ENCODE results near the gene NBR1.
"Not testable (repeated sequence)": the region's sequence is repeated elsewhere in the genome, so short reads cannot be mapped to it uniquely, and the experiment has no call there.

The NBR1 gene

DNA sequence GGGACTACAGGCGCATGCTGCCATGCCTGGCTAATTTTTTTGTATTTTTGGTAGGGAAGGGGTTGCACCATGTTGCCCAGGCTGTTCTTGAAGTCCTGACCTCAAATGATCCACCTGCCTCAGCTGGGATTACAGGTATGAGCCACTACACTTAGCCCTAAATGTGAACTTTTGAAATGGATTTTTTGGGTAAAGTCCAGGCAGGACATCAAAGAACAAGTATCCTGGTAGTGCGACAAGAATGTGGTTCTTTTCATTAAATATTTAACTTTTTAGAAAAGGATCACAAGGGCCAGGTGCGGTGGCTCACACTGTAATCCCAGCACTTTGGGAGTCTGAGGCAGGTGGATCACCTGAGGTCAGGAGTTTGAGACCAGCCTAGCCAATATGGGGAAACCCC, 15.3 kb upstream of the NBR1 start:
- DNase-seq: no peak

DNA sequence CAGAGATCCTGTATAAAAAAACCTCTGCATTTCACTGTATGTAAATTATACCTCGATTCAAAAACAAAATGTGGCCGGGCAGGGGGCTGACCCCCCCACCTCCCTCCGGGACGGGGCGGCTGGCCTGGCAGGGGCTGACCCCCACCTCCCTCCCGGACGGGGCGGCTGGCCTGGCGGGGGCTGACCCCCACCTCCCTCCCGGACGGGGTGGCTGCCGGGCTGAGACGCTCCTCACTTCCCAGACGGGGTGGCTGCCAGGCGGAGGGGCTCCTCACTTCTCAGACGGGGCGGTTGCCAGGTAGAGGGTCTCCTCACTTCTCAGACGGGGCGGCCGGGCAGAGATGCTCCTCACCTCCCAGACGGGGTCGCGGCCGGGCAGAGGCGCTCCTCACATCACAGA, 11.8 kb upstream of the NBR1 start:
- not testable (repeated sequence) for DNase-seq

DNA sequence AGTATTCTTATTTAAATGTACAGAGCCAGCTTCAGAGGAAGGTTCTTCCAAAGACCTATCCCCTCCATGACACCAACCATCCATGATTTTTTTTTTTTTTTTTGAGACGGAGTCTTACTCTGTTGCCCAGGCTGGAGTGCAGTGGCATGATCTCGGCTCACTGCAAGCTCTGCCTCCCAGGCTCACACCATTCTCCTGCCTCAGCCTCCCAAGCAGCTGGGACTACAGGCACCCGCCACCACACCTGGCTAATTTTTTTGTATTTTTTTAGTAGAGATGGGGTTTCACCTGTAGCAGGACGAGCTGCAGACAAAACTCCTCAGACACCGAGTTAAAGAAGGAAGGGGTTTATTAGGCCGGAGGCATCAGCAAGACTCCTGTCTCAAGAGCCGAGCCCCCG, 11.1 kb upstream of the NBR1 start:
- DNase-seq: not testable (repeated sequence)

DNA sequence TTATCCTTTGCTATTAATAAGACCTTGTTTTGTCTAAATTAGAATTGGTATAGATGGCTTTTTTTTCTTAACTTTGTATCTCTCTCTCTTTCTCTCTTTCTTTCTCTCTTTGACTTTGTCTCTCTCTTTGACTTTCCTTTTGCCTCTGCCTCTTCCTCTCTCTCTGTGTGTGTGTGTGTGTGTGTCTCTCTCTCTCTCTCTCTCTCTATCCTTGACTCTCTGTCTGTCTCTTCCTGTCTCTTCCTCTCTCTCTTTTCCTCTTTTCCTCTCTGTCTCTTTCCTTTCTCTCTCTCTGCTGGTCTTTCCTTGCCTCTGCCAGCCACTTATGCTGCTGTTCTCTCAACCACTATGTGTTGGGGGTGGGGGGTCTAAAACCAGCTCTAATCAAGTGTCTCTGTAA, 5.0 kb upstream of the NBR1 start:
- DNase-seq: not testable (repeated sequence)

DNA sequence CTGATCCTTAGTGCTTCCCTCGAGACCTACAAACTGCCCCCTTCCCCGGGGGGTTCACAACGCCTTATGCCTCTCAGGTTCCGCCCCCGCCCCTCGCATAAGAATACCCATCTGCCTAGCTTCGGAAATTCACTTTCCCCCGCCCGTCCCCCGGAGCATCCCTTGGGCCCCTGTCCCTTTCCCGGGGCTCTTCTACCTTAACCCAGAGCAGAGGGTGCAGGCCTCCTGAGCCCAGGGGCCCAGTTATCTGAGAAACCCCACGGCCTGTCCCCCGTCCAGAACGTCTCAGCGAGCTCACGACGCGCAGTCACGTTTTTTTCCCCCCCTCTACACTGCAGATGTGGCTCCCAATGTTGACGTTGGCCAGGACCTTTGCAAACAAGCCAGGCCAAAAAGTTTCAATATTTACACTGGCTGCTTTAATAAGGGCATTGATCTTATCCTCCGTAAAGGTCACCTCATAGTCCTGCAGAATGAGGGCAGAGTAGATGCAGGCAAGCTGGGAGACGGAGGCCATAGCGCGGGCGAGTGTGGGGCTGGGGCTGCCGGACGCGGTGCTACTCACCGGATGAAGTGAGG, 1.4 kb upstream of the NBR1 start:
- DNase-seq: no peak

DNA sequence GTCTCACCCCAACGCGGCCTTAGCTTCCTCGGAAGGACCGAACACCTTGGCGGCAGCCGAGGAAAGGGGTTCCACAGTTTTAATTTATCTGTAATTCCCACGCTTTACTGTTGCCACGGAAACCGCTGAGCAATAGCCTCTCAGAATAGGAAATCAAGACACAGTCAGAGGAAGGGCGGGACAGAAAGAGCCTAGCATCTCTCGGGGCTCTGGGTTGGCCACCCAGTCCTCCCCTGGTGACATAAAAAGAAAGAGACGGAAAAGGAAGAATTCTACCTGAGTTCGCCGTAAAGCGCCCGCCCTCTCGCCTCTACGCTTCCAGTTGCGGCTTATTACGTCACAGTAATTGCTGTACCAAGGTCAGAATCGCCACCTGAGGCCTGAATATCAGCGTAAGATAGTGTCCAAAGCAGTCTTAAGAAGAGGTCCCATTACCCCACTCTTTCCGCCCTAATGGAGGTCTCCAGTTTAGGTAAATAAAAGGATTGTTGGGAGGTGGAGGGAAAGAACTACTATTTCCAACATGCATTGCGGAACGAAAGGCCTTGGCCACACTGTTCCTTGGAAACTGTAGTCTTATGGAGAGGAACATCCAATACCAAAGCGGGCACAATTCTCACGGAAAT, 761 bp upstream of the NBR1 start:
- peak; percentile 95 for DNase-seq

DNA sequence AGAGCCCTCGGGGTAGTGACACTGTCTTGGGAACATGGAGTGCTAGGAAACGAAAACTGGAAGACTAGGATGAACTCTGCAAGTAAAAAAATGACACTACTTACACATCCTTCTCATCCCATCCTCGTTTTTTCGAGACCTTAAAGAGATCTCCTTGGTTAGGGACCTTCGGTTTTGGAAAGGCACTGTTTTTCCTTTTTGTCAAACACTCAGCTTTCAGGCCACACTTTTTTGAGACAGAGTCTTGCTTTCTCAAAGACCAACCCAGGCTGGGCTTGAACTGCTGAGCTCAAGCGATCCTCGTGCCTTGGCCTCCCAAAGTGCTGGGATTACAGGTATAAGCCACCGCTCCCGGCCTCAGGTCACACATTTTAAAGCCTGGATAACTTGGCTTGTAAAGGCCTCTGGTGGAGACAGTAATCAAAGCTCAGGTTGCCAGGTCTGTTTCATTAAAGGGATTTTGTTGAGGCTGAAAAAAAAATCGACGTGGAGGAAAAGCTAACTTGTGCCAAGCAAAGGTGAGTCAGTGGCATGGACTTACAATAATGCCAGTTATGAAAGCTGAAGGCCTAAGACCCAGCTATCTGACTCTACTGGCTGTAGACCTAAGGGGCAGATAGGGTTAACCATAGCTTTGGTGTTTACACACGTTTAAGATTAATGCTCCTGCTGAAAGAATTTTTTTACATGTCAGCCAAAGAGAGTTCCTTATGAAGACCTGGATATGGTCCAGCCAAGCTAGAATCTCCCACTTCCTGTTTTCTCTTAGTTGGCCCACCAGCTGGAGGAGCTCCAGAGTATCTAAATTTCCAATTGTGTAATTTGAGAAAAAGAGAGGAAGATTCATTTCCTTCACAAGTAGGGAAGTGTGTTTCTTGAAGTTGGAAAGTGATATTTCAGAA, 823 bp downstream of the NBR1 start:
- peak; percentile 12 for DNase-seq

DNA sequence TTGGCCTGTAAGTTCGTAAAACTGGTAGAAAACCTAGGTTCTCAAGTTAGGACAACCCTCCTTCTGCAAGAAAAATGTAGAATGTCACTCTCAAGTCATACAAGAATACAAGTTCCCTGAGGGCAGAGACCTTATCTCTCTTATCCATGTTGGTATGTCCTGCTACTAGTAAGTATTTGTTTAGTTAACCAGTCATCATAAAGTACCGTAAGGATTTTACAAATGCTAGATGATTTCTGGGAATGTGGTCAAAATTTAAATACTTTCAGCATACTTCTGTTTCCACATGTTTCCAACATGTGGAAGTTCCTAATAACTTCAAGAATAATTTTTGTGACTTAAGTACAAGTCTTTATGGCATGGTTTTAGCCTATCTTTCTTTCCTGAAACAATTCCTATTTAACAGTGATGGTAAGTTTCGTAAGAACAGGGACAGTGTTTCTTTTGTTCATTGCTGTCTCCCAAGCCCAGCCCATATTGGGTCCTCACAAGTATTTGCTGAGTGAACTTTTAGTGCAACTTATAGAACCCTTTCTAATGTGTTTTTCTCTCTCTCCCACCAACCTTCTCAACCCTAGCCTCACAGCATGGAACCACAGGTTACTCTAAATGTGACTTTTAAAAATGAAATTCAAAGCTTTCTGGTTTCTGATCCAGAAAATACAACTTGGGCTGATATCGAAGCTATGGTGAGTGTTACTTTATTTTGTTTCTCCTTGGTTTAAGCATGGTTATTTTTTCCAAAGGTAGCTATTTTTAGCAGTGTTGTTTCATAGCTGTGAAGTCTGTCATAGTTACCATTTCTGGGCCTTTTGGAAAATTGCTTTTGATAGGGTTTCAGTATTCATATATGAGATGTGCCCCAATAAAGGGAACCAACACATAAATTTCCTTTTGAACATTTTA, 4.5 kb downstream of the NBR1 start:
- DNase-seq: no peak

DNA sequence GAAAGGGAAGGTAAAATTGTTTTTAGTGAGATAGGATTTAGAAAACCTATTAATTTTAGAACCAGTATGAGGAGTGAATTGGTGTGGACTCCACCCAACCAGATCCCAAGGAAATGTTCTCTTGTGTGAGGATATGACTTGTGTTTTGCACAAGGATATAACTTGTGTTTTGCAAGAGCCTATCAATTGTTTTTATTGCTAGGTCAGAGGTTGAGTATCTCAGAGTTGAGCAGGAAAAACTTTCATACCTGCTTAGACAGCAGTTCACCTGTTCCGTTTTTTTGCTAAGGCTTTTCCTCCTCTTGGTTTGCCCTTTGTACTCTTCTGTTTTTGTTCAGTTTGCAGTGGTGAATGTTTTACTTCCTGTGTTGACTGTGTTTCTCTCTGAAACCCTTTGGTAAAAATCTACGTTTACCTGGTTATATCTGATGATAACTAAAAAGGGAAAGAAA, 5.1 kb downstream of the NBR1 start:
- DNase-seq: peak; percentile 7

DNA sequence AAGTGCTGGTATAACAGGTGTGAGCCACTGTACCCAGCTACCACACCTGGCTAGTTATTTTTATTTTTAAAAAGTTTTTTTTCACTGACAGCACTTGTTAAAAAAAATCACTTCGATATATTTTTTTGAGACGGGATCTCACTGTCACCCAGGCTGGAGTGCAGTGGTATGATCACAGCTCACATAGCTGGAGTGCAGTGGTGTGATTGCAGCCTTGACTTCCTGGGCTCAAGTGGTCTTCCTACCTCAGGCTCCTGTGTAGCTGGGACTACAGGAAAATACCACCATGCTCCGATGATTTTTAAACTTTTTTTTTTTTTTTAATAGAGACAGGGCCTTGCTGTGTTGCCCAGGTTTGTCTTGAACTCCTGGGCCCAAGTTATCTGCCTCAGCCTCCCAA, 12.9 kb downstream of the NBR1 start:
- DNase-seq: no peak

DNA sequence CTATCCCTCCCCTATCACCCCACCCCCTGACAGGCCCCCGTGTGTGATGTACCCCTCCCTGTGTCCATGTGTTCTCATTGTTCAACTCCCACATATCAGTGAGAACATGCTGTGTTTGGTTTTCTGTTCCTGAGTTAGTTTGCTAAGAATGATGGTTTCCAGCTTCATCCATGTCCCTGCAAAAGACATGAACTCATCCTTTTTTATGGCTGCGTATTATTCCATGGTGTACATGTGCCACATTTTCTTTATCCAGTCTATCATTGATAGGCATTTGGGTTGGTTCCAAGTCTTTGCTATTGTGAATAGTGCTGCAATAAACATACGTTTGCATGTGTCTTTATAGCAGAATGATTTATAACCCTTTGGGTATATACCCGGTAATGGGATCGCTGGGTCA, 15.6 kb downstream of the NBR1 start:
- not testable (repeated sequence) for DNase-seq

DNA sequence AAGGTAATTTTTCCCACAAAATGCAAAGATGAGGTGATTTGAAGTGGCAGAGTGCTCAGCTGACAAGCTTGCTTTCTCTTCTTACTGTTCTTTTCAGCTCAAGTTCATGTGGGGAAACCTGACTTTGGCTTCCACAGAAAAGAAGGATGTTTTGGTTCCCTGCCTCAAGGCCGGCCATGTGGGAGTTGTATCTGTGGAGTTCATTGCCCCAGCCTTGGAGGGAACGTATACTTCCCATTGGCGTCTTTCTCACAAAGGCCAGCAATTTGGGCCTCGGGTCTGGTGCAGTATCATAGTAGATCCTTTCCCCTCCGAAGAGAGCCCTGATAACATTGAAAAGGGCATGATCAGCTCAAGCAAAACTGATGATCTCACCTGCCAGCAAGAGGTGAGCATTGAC, 22.2 kb downstream of the NBR1 start:
- DNase-seq: no peak

DNA sequence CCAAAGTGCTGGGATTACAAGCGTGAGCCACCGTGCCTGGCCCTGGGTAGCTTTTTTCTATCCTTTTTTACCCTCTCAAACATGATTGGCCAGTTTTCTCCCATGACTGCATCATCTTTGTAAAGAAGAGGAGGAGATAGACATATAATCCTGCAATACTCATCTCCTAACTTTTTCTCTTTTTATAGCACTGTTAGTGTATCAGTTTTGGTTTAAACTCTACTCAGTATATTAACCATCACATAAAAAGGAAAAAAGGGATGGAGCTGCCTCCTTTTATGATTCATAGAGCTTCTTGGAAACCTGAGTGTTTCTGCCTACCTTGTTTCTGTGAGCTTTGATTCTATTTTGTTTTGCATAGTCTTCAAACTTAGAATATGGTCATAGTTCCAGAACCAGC, 28.6 kb downstream of the NBR1 start:
- DNase-seq: no peak

DNA sequence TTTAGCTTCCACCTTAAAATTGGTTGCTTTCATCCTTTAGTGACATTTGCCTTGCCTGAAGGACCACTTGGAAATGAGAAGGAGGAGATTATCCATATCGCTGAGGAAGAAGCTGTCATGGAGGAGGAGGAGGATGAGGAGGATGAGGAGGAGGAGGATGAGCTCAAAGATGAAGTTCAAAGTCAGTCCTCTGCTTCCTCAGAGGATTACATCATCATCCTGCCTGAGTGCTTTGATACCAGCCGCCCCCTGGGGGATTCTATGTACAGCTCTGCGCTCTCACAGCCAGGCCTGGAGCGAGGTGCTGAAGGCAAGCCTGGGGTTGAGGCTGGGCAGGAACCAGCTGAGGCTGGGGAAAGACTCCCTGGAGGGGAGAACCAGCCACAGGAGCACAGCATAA, 29.1 kb downstream of the NBR1 start:
- DNase-seq: no peak

DNA sequence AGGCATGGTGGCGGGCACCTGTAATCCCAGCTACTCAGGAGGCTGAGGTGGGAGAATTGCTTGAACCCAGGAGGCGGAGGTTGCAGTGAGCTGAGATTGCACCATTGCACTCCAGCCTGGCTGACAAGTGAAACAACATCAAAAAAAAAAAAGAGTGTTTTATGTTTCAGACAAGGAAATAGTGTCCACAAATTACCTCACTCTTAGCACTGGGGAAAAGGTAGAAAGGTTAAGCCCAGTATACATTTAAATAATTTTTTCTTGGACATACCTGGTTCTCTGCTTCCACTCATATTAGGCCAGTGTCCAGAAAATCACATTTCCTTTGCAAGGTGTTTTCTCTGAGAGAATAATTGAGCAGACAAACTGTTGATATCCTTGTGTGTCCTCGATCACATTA, 32.0 kb downstream of the NBR1 start:
- not testable (repeated sequence) for DNase-seq

DNA sequence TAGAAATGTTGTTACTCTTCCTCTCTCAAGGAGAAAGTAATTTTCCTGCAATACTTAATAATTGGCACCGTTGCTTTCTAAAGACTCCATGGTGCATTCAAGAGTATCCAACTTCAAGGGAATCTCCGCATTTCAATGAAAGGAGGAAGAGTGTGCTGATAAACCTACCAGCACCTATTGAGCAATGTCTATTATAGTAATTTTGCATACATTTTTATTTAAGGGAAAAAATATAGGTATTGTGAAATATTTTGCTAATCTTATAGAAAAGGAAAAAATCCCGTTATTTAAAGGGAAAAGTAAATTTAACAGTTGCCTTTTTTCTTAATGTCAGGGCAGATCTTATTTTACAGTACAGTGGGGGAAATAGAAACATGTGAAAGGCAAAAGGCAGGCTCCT, 39.6 kb downstream of the NBR1 start:
- DNase-seq: no peak

DNA sequence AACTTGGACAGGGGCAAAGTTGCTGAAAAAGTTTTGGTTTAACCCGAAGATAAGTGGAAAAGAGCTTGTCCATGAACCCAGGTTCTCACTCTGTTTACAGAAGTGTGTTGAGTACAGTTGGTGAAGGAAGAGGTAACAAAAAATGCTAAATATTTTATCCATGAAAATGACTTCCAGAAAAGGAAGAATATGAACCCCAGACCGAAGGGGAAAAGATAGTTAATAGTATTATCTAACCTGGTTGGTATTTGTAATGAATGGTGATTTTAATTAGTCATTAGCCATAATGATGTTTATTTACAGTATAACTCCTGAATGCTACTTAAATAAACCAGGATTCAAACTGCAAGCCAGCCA, 40.1 kb downstream of the NBR1 start:
- no peak for DNase-seq

DNA sequence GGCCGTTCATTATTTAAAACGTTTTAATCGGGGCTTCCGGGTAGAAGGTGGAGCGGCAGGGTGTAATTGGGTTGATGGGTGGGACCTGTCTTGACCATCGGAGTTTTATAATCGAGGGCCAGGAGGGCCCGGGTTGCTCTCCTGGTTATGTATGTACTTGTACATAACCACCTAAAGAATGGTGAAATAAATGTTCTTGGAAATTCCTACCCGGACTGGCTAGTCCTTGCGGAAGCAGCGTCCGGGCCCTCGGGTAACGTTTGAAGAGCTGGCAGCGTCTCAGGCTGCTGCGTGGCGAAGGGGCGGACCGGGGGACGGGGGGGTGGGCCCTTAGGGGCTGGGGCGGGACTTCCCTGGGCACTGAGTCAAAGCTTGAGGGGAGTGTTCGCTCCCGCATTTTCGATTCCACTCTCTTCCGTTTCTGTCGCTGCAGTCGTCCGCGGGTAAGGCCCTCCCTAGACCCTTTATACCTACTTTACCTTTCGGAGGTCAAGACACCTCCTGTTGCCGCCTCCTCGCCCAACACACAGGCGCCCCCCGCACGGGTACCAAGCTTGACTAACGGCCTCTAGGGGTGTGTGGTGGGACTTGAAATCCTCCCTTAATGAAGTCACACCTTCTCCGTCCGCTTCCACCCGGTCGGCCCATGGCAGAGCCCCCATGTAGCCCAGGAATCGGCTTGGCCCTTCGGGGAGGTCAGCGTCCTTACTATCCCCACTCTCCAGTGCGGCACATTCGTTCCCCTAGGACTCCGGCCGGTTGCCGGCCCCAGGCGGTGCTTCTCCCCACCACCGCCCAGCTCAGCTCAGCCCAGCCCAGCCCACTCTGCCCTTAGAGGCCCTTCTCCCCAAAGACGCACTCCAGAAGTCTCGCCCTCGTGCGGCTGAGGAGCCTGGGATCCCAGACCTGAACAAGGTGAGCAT, 40.7 kb downstream of the NBR1 start, which contains the start of gene TMEM106A:
Gene TMEM106A, plus strand, starts transcription at position 396 of the 923 bp plus-strand sequence. CDS start 1,167 bp downstream, outside the sequence.
- DNase-seq: peak; percentile 76

DNA sequence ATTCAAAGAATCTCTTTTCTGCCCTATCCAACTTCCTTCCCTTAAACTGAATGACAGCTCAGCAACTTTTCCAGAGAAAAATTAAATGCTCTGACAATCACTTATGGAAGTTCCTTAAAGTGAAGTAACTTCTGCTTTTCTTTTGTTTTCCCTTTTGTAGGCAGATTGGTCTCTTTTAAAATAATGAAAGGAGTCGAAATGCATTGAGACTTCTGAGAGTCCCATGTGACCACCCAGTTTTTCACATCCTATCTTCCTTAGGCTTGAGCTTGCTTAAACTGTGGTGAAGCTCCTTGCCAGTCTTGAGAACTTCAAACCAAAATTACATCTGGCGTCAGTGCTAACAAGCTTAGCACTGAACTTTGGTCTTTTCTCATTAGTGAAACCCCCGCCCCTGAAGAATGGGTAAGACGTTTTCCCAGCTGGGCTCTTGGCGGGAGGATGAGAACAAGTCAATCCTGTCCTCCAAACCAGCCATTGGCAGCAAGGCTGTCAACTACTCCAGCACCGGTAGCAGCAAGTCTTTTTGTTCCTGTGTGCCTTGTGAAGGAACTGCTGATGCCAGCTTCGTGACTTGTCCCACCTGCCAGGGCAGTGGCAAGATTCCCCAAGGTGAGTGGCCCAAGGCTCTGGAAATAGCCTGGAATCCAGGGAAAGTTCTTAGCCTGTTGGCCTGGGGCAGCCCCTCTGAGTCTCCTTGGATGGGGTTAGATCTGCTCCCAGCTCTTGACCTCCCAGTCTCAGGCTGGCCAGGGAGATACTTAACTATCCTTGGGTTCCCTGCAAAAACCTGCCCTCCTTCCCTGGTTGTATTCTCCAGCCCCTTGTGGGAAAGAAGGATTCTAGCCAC, 41.9 kb downstream of the NBR1 start:
- no peak for DNase-seq

DNA sequence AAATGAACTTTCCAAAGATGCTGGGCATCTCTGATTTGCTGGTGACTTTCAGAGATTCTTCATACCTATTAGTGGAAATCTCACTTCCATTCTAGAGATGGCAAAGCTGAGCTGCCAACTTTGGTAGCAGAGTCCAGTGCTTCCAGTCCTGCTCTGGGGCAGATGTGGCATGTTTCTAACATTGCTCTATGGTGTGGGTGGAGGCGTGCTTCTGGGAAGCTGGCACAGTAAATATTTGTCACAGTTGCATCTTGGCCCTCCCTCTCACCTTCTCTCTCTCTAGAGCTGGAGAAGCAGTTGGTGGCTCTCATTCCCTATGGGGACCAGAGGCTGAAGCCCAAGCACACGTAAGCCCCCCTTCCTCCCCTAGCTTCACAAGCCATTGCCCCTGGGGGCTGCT, 42.5 kb downstream of the NBR1 start:
- DNase-seq: no peak

DNA sequence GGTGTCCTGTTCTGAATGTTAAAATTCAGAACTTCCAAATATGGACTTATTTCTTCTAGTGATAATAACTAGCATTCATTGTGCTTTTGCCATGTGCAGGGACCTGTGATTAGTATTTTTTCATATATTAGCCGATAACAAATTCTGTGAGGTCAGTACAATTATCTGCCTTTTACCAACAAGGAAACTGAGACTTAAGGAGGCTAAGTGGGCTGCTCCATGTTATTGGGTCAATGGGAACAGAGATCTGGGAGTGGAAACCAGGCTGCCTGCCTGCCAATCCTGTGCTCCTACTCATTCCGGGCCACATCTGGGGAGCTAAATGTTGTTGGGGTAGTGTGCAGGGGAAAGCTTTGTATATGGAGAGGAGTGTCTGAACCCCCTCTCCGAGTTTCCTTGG, 44.3 kb downstream of the NBR1 start:
- no peak for DNase-seq

Measured in CD4-positive, alpha-beta T cell treated with Interleukin-10 for 1 hour (primary cell).